Smooth muscle cell (in vitro differentiated cells): ENCODE results near the gene KRT81. TPM values are rescaled to one million over a fixed set of nuclear protein-coding genes. Genes with fewer than 3 reads are reported as not detected.

Experiments
- DNase-seq: peaks from one replicate; lab custom pipeline; 2025; ENCODE audit not compliant: unreplicated experiment; lab: John Stamatoyannopoulos, UW
- H2AFZ ChIP-seq: fragments of 200-600 bp; sonication (generic); 2 replicates; pipeline ENCODE4 v1.6.0; 2016; ENCODE audit warnings: antibody characterized with exemption, low read depth, mild to moderate bottlenecking
- H3F3A ChIP-seq: fragments of 200-600 bp; sonication (generic); 2 replicates; pipeline ENCODE4 v1.6.0; 2017; ENCODE audit warnings: antibody characterized with exemption, low read depth
- H3K27ac ChIP-seq: fragments of 200-600 bp; sonication (generic); 2 replicates; pipeline ENCODE4 v1.5.1; 2016; ENCODE audit warnings: low read depth, mild to moderate bottlenecking
- H3K27me3 ChIP-seq: fragments of 200-600 bp; sonication (generic); 2 replicates; pipeline ENCODE4 v1.6.1; 2016; ENCODE audit warnings: low read depth, mild to moderate bottlenecking
- H3K36me3 ChIP-seq: fragments of 200-600 bp; sonication (generic); 2 replicates; pipeline ENCODE4 v1.5.1; 2016; ENCODE audit warnings: low read depth
- H3K4me1 ChIP-seq: fragments of 200-600 bp; sonication (generic); 2 replicates; pipeline ENCODE4 v1.5.1; 2016; ENCODE audit warnings: low read depth
- H3K4me2 ChIP-seq: fragments of 200-600 bp; sonication (generic); 2 replicates; pipeline ENCODE4 v1.6.0; 2016; ENCODE audit warnings: mild to moderate bottlenecking
- H3K4me3 ChIP-seq: fragments of 200-600 bp; sonication (generic); 2 replicates; pipeline ENCODE4 v1.5.1; 2016; ENCODE audit warnings: mild to moderate bottlenecking
- H3K79me2 ChIP-seq: fragments of 200-600 bp; sonication (generic); 2 replicates; pipeline ENCODE4 v1.6.0; 2016; ENCODE audit warnings: low read depth, mild to moderate bottlenecking
- H3K9ac ChIP-seq: fragments of 200-600 bp; sonication (generic); 2 replicates; pipeline ENCODE4 v1.6.0; 2016; ENCODE audit warnings: low read depth
- H3K9me3 ChIP-seq: fragments of 200-600 bp; sonication (generic); replicated peaks from 2 replicates; pipeline ENCODE4 v1.5.1; 2016; ENCODE audit warnings: low read depth
- H4K20me1 ChIP-seq: fragments of 200-600 bp; sonication (generic); 2 replicates; pipeline ENCODE4 v1.6.0; 2016; ENCODE audit warnings: low read depth
- CTCF ChIP-seq: fragments of 200-600 bp; sonication (generic); IDR thresholded peaks from 2 replicates; pipeline ENCODE4 v1.5.1; 2017; ENCODE audit warnings: borderline replicate concordance, mild to moderate bottlenecking, antibody characterized with exemption; ENCODE audit not compliant: insufficient read depth, poor library complexity, severe bottlenecking
- WGBS: methylation state at CpG from one replicate; pipeline ENCODE4 v1.1.7; 2016; ENCODE audit warnings: low lambda C conversion rate; 5-methylcytosine and 5-hydroxymethylcytosine counted together
- polyA plus RNA-seq: library from polyadenylated mRNA; unstranded; fragments of >200 nt; fragmentation: Nextera tagmentation; extraction: Ambion mirVana; gene quantifications from 2 replicates; pipeline ENCODE4 v1.2.1, GENCODE V29; 2016
- total RNA-seq: library from RNA; depleted of rRNA; stranded (reverse); fragments of >200 nt; gene quantifications from 2 replicates; pipeline ENCODE4 v1.2.3, GENCODE V29; 2014

Gene KRT81
- total and polyA plus RNA-seq, 2 experiments from 2014 or later = 0.49 to 1.4 TPM

- H3K4me2 ChIP-seq = no peak overlapping the region
- no peaks in the 10 kb centered on the region for H3K9me3 ChIP-seq
- no peaks in the 10 kb centered on the region for H3F3A ChIP-seq
- H3K4me3 ChIP-seq = no peak overlapping the region
- no peak for TF ChIP-seq CTCF
- no peak overlapping the region for H2AFZ ChIP-seq
- H3K27ac ChIP-seq = no peak overlapping the region
- DNase-seq = no peak
- H3K4me1 ChIP-seq = no peaks in the 10 kb centered on the region
- H4K20me1 ChIP-seq = no peaks in the 10 kb centered on the region
- no peak overlapping the region for H3K9ac ChIP-seq
- no peaks in the 10 kb centered on the region for H3K79me2 ChIP-seq
- WGBS = 74% methylated on average over 7 of the region's 7 CpGs
- H3K27me3 ChIP-seq = peaks cover 97% of the 10 kb centered on the region
- no peaks in the 10 kb centered on the region for H3K36me3 ChIP-seq
Observed at GRCh38 chr12:52254965-52255751, 36.2 kb downstream of the KRT81 start.

- Histone ChIP-seq H2AFZ (no peak overlapping the region), H3K4me3 (no peak overlapping the region), H4K20me1 (no peaks in the 10 kb centered on the region), H3K9ac (no peak overlapping the region), H3F3A (no peaks in the 10 kb centered on the region), H3K36me3 (no peaks in the 10 kb centered on the region), H3K27ac (no peak overlapping the region), H3K9me3 (no peaks in the 10 kb centered on the region), H3K4me2 (no peak overlapping the region), H3K4me1 (no peaks in the 10 kb centered on the region), H3K79me2 (no peaks in the 10 kb centered on the region), H3K27me3 (peaks cover 97% of the 10 kb centered on the region)
- no peak for TF ChIP-seq CTCF
- 86% methylated on average over 10 of the region's 10 CpGs for WGBS
- DNase-seq = no peak
Observed at GRCh38 chr12:52254180-52254964, 37.0 kb downstream of the KRT81 start.

- no peak overlapping the region for H3K4me3 ChIP-seq
- H4K20me1 ChIP-seq = no peaks in the 10 kb centered on the region
- TF ChIP-seq CTCF = no peak
- H3K4me1 ChIP-seq = no peaks in the 10 kb centered on the region
- no peaks in the 10 kb centered on the region for H3K36me3 ChIP-seq
- no peak overlapping the region for H3K9ac ChIP-seq
- H2AFZ ChIP-seq = no peak overlapping the region
- H3K27ac ChIP-seq = no peak overlapping the region
- H3K4me2 ChIP-seq = no peak overlapping the region
- H3K79me2 ChIP-seq = no peaks in the 10 kb centered on the region
- peaks cover 92% of the 10 kb centered on the region for H3K27me3 ChIP-seq
- no peaks in the 10 kb centered on the region for H3K9me3 ChIP-seq
- DNase-seq = no peak
- 90% methylated on average over 14 of the region's 14 CpGs for WGBS
- H3F3A ChIP-seq = no peaks in the 10 kb centered on the region
Observed at GRCh38 chr12:52253391-52254179, 37.7 kb downstream of the KRT81 start.
